Progenitor cell of endocrine pancreas (in vitro differentiated cells): ENCODE measurements around the gene ABCC3. TPM values are rescaled to one million over a fixed set of nuclear protein-coding genes. Genes with fewer than 3 reads are reported as not detected.

Experiments used
- DNase-seq: peaks from one replicate; pipeline ENCODE4 v3.0.0; 2021; ENCODE audit warnings: low spot score; ENCODE audit not compliant: unreplicated experiment
- H3K27ac Mint-ChIP-seq: 2 replicates; pipeline ENCODE4 v1.8.0; 2021; ENCODE audit warnings: mild to moderate bottlenecking, moderate library complexity, mixed read lengths
- H3K27me3 Mint-ChIP-seq: 2 replicates; pipeline ENCODE4 v1.8.0; 2021; ENCODE audit warnings: mixed read lengths
- H3K36me3 Mint-ChIP-seq: 2 replicates; pipeline ENCODE4 v1.8.0; 2022; ENCODE audit warnings: mixed read lengths; ENCODE audit not compliant: insufficient read depth
- H3K4me1 Mint-ChIP-seq: 2 replicates; pipeline ENCODE4 v1.8.0; 2021; ENCODE audit warnings: low read depth, mixed read lengths
- H3K4me3 Mint-ChIP-seq: 2 replicates; pipeline ENCODE4 v1.8.0; 2021; ENCODE audit warnings: low read depth, mild to moderate bottlenecking, moderate library complexity, mixed read lengths
- H3K9me3 Mint-ChIP-seq: 2 replicates; pipeline ENCODE4 v1.8.0; 2021; ENCODE audit warnings: low read depth, mixed read lengths
- CTCF ChIP-seq: fragments of 200-600 bp; sonication (generic); IDR thresholded peaks from one replicate; pipeline ENCODE4 v1.5.0; 2021; ENCODE audit warnings: antibody characterized with exemption, mild to moderate bottlenecking; ENCODE audit not compliant: unreplicated experiment
- total RNA-seq: library from RNA; stranded (reverse); gene quantifications from 2 replicates; pipeline ENCODE4 v1.2.1, GENCODE V29; 2021

The ABCC3 gene
- total RNA-seq, 1 donor from 2014 or later, result 1.6 TPM

- Mint-ChIP-seq H3K4me1 (peaks cover 8% of the 10 kb centered on the region), H3K27ac (no peak overlapping the region), H3K9me3 (no peaks in the 10 kb centered on the region), H3K36me3 (no peaks in the 10 kb centered on the region), H3K27me3 (peaks cover 16% of the 10 kb centered on the region), H3K4me3 (no peak overlapping the region)
- TF ChIP-seq CTCF, result no peak
- DNase-seq, result no peak
Observed at GRCh38 chr17:50642071-50642721, 7.5 kb downstream of the ABCC3 start.

GRCh38 chr17:50642722-50643656 is 8.3 kb downstream of the ABCC3 start:
- Mint-ChIP-seq H3K9me3 (no peaks in the 10 kb centered on the region), H3K4me1 (peaks cover 3% of the 10 kb centered on the region), H3K27ac (no peak overlapping the region), H3K36me3 (no peaks in the 10 kb centered on the region), H3K27me3 (peaks cover 8% of the 10 kb centered on the region), H3K4me3 (no peak overlapping the region)
- no peak for DNase-seq
- no peak for TF ChIP-seq CTCF

GRCh38 chr17:50645748-50646682 is 11.3 kb downstream of the ABCC3 start:
- Mint-ChIP-seq H3K9me3 (peaks cover 3% of the 10 kb centered on the region), H3K36me3 (no peaks in the 10 kb centered on the region), H3K4me3 (no peak overlapping the region), H3K4me1 (no peaks in the 10 kb centered on the region), H3K27ac (no peak overlapping the region), H3K27me3 (peaks cover 4% of the 10 kb centered on the region)
- TF ChIP-seq CTCF, result no peak
- no peak for DNase-seq

- DNase-seq, result no peak
- no peak overlapping the region for H3K4me3 Mint-ChIP-seq
- no peak for TF ChIP-seq CTCF
- H3K4me1 Mint-ChIP-seq, result no peaks in the 10 kb centered on the region
- H3K27ac Mint-ChIP-seq, result no peak overlapping the region
- peaks cover 4% of the 10 kb centered on the region for H3K27me3 Mint-ChIP-seq
- H3K36me3 Mint-ChIP-seq, result no peaks in the 10 kb centered on the region
- H3K9me3 Mint-ChIP-seq, result peaks cover 3% of the 10 kb centered on the region
Observed at GRCh38 chr17:50647187-50647586, 12.5 kb downstream of the ABCC3 start.
